Right lobe of liver (tissue), 6 donors: Measurements from ENCODE around the gene ARRB1. TPM values are rescaled to one million over a fixed set of nuclear protein-coding genes. Genes with fewer than 3 reads are reported as not detected.

Experiments
- ATAC-seq, 4 donors: fragments of 200-7000 bp; cut with Tn5 transposase; one replicate each; pipeline ENCODE4 v1.9.1; 2020; ENCODE audit warnings: mild to moderate bottlenecking in 4 of 4, moderate library complexity in 4 of 4
- DNase-seq, 3 donors: peaks; one replicate each; pipeline ENCODE4 v3.0.0-alpha.2; 2020
- H3K27ac ChIP-seq, 3 donors: fragments of 200-600 bp; one replicate each; pipeline ENCODE4 v1.8.0; 2022
- H3K27me3 ChIP-seq, 2 donors: fragments of 200-600 bp; one replicate each; pipeline ENCODE4 v1.8.0; 2022
- H3K36me3 ChIP-seq, 4 donors: fragments of 200-600 bp; sonication (generic) in 1 of 4; one replicate each; pipeline versions ENCODE4 v1.5.1 to v1.8.0; 2017 to 2022; ENCODE audit warnings: control low read depth in 1 of 4
- H3K4me1 ChIP-seq, 4 donors: fragments of 200-600 bp; sonication (generic) in 1 of 4; one replicate each; pipeline versions ENCODE4 v1.5.1 to v1.8.0; 2017 to 2022; ENCODE audit warnings: control low read depth in 1 of 4
- H3K4me3 ChIP-seq, 3 donors: fragments of 200-600 bp; one replicate each; pipeline ENCODE4 v1.8.0; 2022
- H3K9me3 ChIP-seq, 4 donors: fragments of 200-600 bp; sonication (generic) in 1 of 4; one replicate each; pipeline versions ENCODE4 v1.5.1 to v1.8.0; 2017 to 2022; ENCODE audit warnings: control low read depth in 1 of 4
- CTCF ChIP-seq, 4 donors: fragments of 200-600 bp in 3 of 4; fragments of 450-650 bp in 1 of 4; IDR thresholded peaks; one replicate each; pipeline versions ENCODE4 v1.5.1 to v1.8.0; 2016 to 2022; ENCODE audit warnings: antibody characterized with exemption in 4 of 4, mild to moderate bottlenecking in 2 of 4
- POLR2A ChIP-seq: fragments of 450-650 bp; IDR thresholded peaks from one replicate; pipeline ENCODE4 v1.6.1; 2017; ENCODE audit warnings: antibody characterized with exemption, mild to moderate bottlenecking
- WGBS: methylation state at CpG from one replicate; pipeline ENCODE4 v1.1.6; 2018; ENCODE audit warnings: low coverage, low lambda C conversion rate; ENCODE audit not compliant: insufficient coverage; ENCODE audit errors: missing lambda C conversion rate; 5-methylcytosine and 5-hydroxymethylcytosine counted together
- intact Hi-C, 2 donors: fragments of 100-400 bp; cut with DNase I; formaldehyde crosslinking; loops; one replicate each; pipeline versions ENCODE4 v1.11.2 to v1.14.1; 2022
- total RNA-seq, 6 experiments: library from RNA; depleted of rRNA in 2 of 6; stranded (reverse); fragments of >200 nt in 2 of 6; fragmentation: NEBNext Ultra II Directional in 3 of 6; extraction: Animal tissue kit (Norgen Biotek cat#: 25700) in 3 of 6; gene quantifications; one replicate each; pipeline versions ENCODE4 v1.1.0 to v1.2.4, GENCODE V29; 2016 to 2023
- donor health status: DM: no; HTN: yes; CAD: no.
- donor health status: DM: no; HTN: no; CAD: no.
- donor health status: DM: no; HTN: no; CAD: no.
- donor health status: DM: no; HTN: yes; CAD: no.
- donor health status: DM: no; HTN: yes; CAD: no.

The ARRB1 gene
- total RNA-seq, 6 experiments from 2014 or later, result 8.6 to 26.4 (median 24.5) TPM

GRCh38 chr11:75320046-75320618 is 31.3 kb downstream of the ARRB1 start:
- peak in 1 of 3 donors; percentile 12 for DNase-seq
- WGBS, result 66% methylated on average over 3 of the region's 6 CpGs
- TF ChIP-seq POLR2A (no peak), CTCF (IDR thresholded peaks at IDR 0.05) (no peak)
- Histone ChIP-seq H3K27me3 (no peaks in the 10 kb centered on the region), H3K27ac (no peak overlapping the region), H3K9me3 (no peaks in the 10 kb centered on the region), H3K4me3 (no peak overlapping the region), H3K4me1 (peaks cover 0 to 8% (median 3%) of the 10 kb centered on the region in 4 donors), H3K36me3 (no peaks in the 10 kb centered on the region)
- ATAC-seq, result no peak
- intact Hi-C loops, result loop anchor here (5.0 to 10.0 kb wide), 2 partner anchors 38 to 65 kb away; no protein-coding TSS in a partner anchor

- TF ChIP-seq CTCF (IDR thresholded peaks at IDR 0.05) (no peak), POLR2A (no peak)
- ATAC-seq (peak in 3 of 4 donors; percentile 8 to 61 (median 12)), DNase-seq (no peak)
- Histone ChIP-seq H3K9me3 (no peaks in the 10 kb centered on the region), H3K36me3 (no peaks in the 10 kb centered on the region), H3K4me1 (peaks cover 0 to 8% (median 3%) of the 10 kb centered on the region in 4 donors), H3K27ac (no peak overlapping the region), H3K4me3 (no peak overlapping the region), H3K27me3 (no peaks in the 10 kb centered on the region)
- intact Hi-C loops, result no loop called here
- WGBS, result 65% methylated on average over 7 of the region's 11 CpGs
Measured at GRCh38 chr11:75319035-75319877, 32.2 kb downstream of the ARRB1 start.

- DNase-seq (no peak), ATAC-seq (no peak)
- H3K36me3 ChIP-seq, result no peaks in the 10 kb centered on the region
- no peaks in the 10 kb centered on the region for H3K27me3 ChIP-seq
- H3K4me1 ChIP-seq, result no peaks in the 10 kb centered on the region
- intact Hi-C loops, result no loop called here
- no peak overlapping the region for H3K4me3 ChIP-seq
- no peaks in the 10 kb centered on the region for H3K9me3 ChIP-seq
- TF ChIP-seq POLR2A, result no peak
- no peak for TF ChIP-seq CTCF (IDR thresholded peaks at IDR 0.05)
- no peak overlapping the region for H3K27ac ChIP-seq
- 64% methylated on average over 7 of the region's 12 CpGs for WGBS
Measured at GRCh38 chr11:75317446-75318122, 33.9 kb downstream of the ARRB1 start.

- DNase-seq (no peak), ATAC-seq (no peak)
- Histone ChIP-seq H3K9me3 (no peaks in the 10 kb centered on the region), H3K4me1 (no peaks in the 10 kb centered on the region), H3K27ac (no peak overlapping the region), H3K36me3 (no peaks in the 10 kb centered on the region), H3K27me3 (no peaks in the 10 kb centered on the region), H3K4me3 (no peak overlapping the region)
- TF ChIP-seq POLR2A (no peak), CTCF (IDR thresholded peaks at IDR 0.05) (no peak)
- WGBS, result 66% methylated on average over 6 of the region's 6 CpGs
- intact Hi-C loops, result no loop called here
Measured at GRCh38 chr11:75315439-75315805, 36.0 kb downstream of the ARRB1 start.
